Left ventricle myocardium superior (tissue), 1 donor: ENCODE results near the gene TMEM50B. TPM values are rescaled to one million over a fixed set of nuclear protein-coding genes. Genes with fewer than 3 reads are reported as not detected.
"Not testable (repeated sequence)": the region's sequence is repeated elsewhere in the genome, so short reads cannot be mapped to it uniquely, and the experiment has no call there.

Experiments used
- ATAC-seq: fragments of 200-7000 bp; cut with Tn5 transposase; one replicate; pipeline ENCODE4 v1.9.1; 2020; ENCODE audit warnings: mild to moderate bottlenecking, moderate library complexity
- DNase-seq: peaks from one replicate; pipeline ENCODE4 v3.0.0-alpha.2; 2020
- intact Hi-C: fragments of 100-400 bp; cut with micrococcal nuclease; formaldehyde crosslinking; loops from one replicate; pipeline ENCODE4 v1.11.0; 2022
- total RNA-seq: library from RNA; stranded (reverse); fragmentation: NEBNext Ultra II Directional; extraction: Animal tissue kit (Norgen Biotek cat#: 25700); gene quantifications from one replicate; pipeline ENCODE4 v1.2.1, GENCODE V29; 2021
- donor health status: DM: no; HTN: yes; CAD: no; lungs with severe emphysema.

Gene TMEM50B
- total RNA-seq, 1 donor from 2014 or later: 32.8 TPM

- intact Hi-C loops: no loop called here
- no peak for ATAC-seq
- DNase-seq: no peak
Measured at GRCh38 chr21:33480481-33481103, 818 bp upstream of the TMEM50B start.

GRCh38 chr21:33478935-33479678 is 667 bp downstream of the TMEM50B start:
- DNase-seq (peak; percentile 47), ATAC-seq (peak; percentile 41)
- intact Hi-C loops: no loop called here

- intact Hi-C loops: no loop called here
- ATAC-seq (no peak), DNase-seq (no peak)
Measured at GRCh38 chr21:33478182-33478581, 1.6 kb downstream of the TMEM50B start.

- intact Hi-C loops: no loop called here
- ATAC-seq: no peak
Measured at GRCh38 chr21:33477066-33477465, 2.7 kb downstream of the TMEM50B start.

GRCh38 chr21:33473344-33473743 is 6.4 kb downstream of the TMEM50B start:
- DNase-seq: no peak
- intact Hi-C loops: no loop called here
- no peak for ATAC-seq

More at GRCh38 chr21:33477066-33477465, 2.7 kb downstream of the TMEM50B start:
- DNase-seq: no peak

GRCh38 chr21:33470701-33471100 is 9.1 kb downstream of the TMEM50B start:
- no peak for ATAC-seq
- no peak for DNase-seq
- intact Hi-C loops: no loop called here

GRCh38 chr21:33469183-33469582 is 10.6 kb downstream of the TMEM50B start:
- ATAC-seq, DNase-seq, intact Hi-C loops: not testable (repeated sequence)

- ATAC-seq (no peak), DNase-seq (no peak)
- intact Hi-C loops: no loop called here
Measured at GRCh38 chr21:33461538-33462250, 18.1 kb downstream of the TMEM50B start.

GRCh38 chr21:33458861-33459260 is 20.9 kb downstream of the TMEM50B start:
- DNase-seq (no peak), ATAC-seq (no peak)
- intact Hi-C loops: no loop called here

- DNase-seq (no peak), ATAC-seq (peak; percentile 37)
- intact Hi-C loops: no loop called here
Measured at GRCh38 chr21:33455686-33456446, 23.9 kb downstream of the TMEM50B start.

GRCh38 chr21:33452362-33452761 is 27.4 kb downstream of the TMEM50B start:
- no peak for DNase-seq
- intact Hi-C loops: no loop called here
- ATAC-seq: no peak

- intact Hi-C loops: no loop called here
- DNase-seq (no peak), ATAC-seq (no peak)
Measured at GRCh38 chr21:33451634-33452071, 28.1 kb downstream of the TMEM50B start.

GRCh38 chr21:33449616-33450015 is 30.2 kb downstream of the TMEM50B start:
- DNase-seq (no peak), ATAC-seq (no peak)
- intact Hi-C loops: loop anchor here (5.0 kb wide), 1 partner anchor 247 kb away; no protein-coding TSS in a partner anchor

- intact Hi-C loops: loop anchor here (5.0 kb wide), 1 partner anchor 244 kb away; no protein-coding TSS in a partner anchor
- not testable (repeated sequence) for ATAC-seq, DNase-seq
Measured at GRCh38 chr21:33446620-33447019, 33.2 kb downstream of the TMEM50B start.

GRCh38 chr21:33444499-33444898 is 35.3 kb downstream of the TMEM50B start:
- intact Hi-C loops: no loop called here
- DNase-seq (no peak), ATAC-seq (no peak)

GRCh38 chr21:33443194-33443593 is 36.6 kb downstream of the TMEM50B start:
- ATAC-seq (peak; percentile 48), DNase-seq (no peak)
- intact Hi-C loops: no loop called here

- intact Hi-C loops: no loop called here
- peak; percentile 55 for DNase-seq
- ATAC-seq: peak; percentile 76
Measured at GRCh38 chr21:33441489-33442477, 38.0 kb downstream of the TMEM50B start.

GRCh38 chr21:33437140-33437539 is 42.6 kb downstream of the TMEM50B start:
- intact Hi-C loops: no loop called here
- no peak for DNase-seq

More at GRCh38 chr21:33437140-33437539, 42.6 kb downstream of the TMEM50B start:
- ATAC-seq: no peak
